Tibial artery (tissue), 4 donors: Measurements from ENCODE around the gene TBCC.
"Not testable (repeated sequence)": the region's sequence is repeated elsewhere in the genome, so short reads cannot be mapped to it uniquely, and the experiment has no call there.

ENCODE experiments used
- DNase-seq, 2 donors: peaks; one replicate each; pipeline ENCODE4 v3.0.0-alpha.2; 2019
- H3K27ac ChIP-seq, 2 donors: fragments of 200-600 bp; sonication (generic) in 1 of 2; 1 replicate in 1 of 2; 2 replicates in 1 of 2; pipeline ENCODE4 v1.5.1; 2018 to 2019; ENCODE audit warnings: mild to moderate bottlenecking in 1 of 2
- H3K27me3 ChIP-seq, 2 donors: fragments of 200-600 bp; sonication (generic) in 1 of 2; one replicate each; pipeline versions ENCODE4 v1.5.1 to v1.6.0; 2016 to 2019
- H3K36me3 ChIP-seq, 3 donors: fragments of 200-600 bp; sonication (generic) in 2 of 3; one replicate each; pipeline ENCODE4 v1.5.1; 2016 to 2019; ENCODE audit warnings: mild to moderate bottlenecking in 2 of 3
- H3K4me1 ChIP-seq, 4 donors: fragments of 200-600 bp; sonication (generic) in 2 of 4; 1 replicate in 3 of 4; 2 replicates in 1 of 4; pipeline ENCODE4 v1.5.1; 2016 to 2019
- H3K4me3 ChIP-seq, 2 donors: fragments of 200-600 bp; sonication (generic) in 1 of 2; 1 replicate in 1 of 2; 2 replicates in 1 of 2; pipeline ENCODE4 v1.5.1; 2018 to 2019; ENCODE audit warnings: mild to moderate bottlenecking in 2 of 2
- H3K9me3 ChIP-seq, 3 donors: fragments of 200-600 bp; sonication (generic) in 1 of 3; one replicate each; pipeline ENCODE4 v1.5.1; 2016 to 2019
- CTCF ChIP-seq, 2 experiments: fragments of 200-600 bp in 1 of 2; fragments of 450-650 bp in 1 of 2; IDR thresholded peaks; one replicate each; pipeline ENCODE4 v1.5.1; 2017 to 2019; ENCODE audit warnings: antibody characterized with exemption in 2 of 2, mild to moderate bottlenecking in 1 of 2, moderate library complexity in 1 of 2
- intact Hi-C: fragments of 100-400 bp; cut with DNase I; formaldehyde crosslinking; loops from one replicate; pipeline ENCODE4 v1.15.0; 2023; ENCODE audit warnings: low total_unique reads

Gene TBCC

GRCh38 chr6:42735976-42736375 lies 9.9 kb downstream of the TBCC start:
- Histone ChIP-seq H3K9me3 (no peaks in the 10 kb centered on the region), H3K27ac (no peak overlapping the region), H3K36me3 (no peaks in the 10 kb centered on the region), H3K4me1 (no peaks in the 10 kb centered on the region), H3K27me3 (peaks cover 0 to 14% of the 10 kb centered on the region in 2 donors), H3K4me3 (no peak overlapping the region)
- DNase-seq: no peak
- intact Hi-C loops: no loop called here
- no peak for TF ChIP-seq CTCF (IDR thresholded peaks at IDR 0.05)

DNA sequence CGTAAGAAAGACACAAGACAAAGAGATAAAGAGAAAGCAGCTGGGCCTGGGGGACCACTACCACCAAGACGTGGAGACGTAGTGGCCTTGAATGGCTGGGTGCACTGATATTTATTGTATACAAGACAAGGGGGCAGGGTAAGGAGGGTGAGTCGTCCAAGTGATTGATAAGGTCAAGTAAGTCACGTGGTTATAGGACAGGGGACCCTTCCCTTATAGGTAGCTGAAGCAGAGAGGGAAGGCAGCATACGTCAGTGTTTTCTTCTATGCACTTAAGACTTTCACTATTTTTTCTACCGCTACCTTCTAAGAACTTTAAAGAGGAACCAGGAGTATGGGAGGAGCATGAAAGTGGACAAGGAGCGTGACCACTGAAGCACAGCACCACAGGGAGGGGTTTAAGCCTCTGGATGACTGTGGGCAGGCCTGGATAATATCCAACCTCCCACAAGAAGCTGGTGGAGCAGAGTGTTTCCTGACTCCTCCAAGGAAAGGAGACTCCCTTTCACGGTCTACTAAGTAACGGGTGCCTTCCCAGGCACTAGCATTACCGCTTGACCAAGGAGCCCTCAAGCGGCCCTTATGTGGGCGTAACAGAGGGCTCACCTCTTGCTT lies 11.9 kb downstream of the TBCC start:
- peaks cover 0 to 14% of the 10 kb centered on the region in 2 donors for H3K27me3 ChIP-seq
- DNase-seq, intact Hi-C loops: not testable (repeated sequence)

DNA sequence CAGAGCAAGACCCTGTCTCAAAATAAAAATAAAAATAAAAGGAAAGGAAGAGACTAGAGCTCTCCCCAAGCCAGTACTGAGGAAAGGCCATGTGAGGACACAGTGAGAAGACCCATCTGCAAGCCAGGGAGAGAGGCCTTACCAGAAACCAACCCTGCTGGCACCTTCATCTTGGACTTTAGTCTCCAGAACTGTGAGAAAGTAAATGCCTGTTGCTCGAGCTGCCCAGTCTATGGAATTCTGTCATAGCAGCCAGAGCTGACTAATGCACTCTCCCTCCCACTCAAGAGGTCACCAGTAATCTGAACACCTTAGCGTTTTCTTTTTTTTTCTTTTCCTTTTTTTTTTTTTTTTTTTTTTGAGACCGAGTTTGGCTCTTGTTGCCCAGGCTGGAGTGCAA lies 16.2 kb downstream of the TBCC start:
- no peak for DNase-seq
- Histone ChIP-seq H3K27me3 (no peaks in the 10 kb centered on the region), H3K4me3 (no peak overlapping the region), H3K27ac (no peak overlapping the region), H3K36me3 (no peaks in the 10 kb centered on the region), H3K9me3 (no peaks in the 10 kb centered on the region), H3K4me1 (peaks cover 0 to 15% (median 5%) of the 10 kb centered on the region in 4 donors)
- TF ChIP-seq CTCF (IDR thresholded peaks at IDR 0.05): no peak
- intact Hi-C loops: loop anchor here (5.0 kb wide), 2 partner anchors 67 to 148 kb away; partner anchors contain the start of gene RPL7L1

More for the DNA sequence above, 11.9 kb downstream of the TBCC start:
- not testable (repeated sequence) for H3K9me3 ChIP-seq, H3K27ac ChIP-seq, H3K36me3 ChIP-seq, H3K4me1 ChIP-seq, H3K4me3 ChIP-seq

DNA sequence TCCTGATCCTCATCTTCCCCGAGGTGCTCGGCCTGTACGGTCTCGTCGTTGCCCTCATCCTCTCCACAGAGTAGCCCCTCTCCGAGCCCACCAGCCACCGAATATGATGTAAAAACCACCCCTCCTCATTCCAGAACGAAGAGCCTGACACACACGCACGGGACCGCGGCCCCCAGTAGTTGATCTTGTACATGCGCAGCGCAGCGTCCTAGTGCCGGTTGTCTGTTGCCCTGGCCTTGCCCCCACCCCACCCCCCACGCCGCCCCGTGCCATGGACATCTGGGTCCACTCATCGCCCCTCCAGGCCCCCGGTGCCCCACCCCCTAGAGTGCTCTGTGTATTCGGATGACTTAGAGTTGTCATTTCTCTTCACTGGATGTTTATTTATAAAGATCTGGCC lies 18.3 kb downstream of the TBCC start:
- Histone ChIP-seq H3K4me1 (peaks cover 0 to 15% (median 5%) of the 10 kb centered on the region in 4 donors), H3K27me3 (no peaks in the 10 kb centered on the region), H3K4me3 (peak overlapping the region; percentile 52 to 71), H3K36me3 (no peaks in the 10 kb centered on the region), H3K9me3 (no peaks in the 10 kb centered on the region), H3K27ac (peak overlapping the region; percentile 67 to 76)
- no peak for DNase-seq
- no peak for TF ChIP-seq CTCF (IDR thresholded peaks at IDR 0.05)
- intact Hi-C loops: loop anchor here (5.0 kb wide), 2 partner anchors 65 to 150 kb away; partner anchors contain the start of gene RPL7L1

DNA sequence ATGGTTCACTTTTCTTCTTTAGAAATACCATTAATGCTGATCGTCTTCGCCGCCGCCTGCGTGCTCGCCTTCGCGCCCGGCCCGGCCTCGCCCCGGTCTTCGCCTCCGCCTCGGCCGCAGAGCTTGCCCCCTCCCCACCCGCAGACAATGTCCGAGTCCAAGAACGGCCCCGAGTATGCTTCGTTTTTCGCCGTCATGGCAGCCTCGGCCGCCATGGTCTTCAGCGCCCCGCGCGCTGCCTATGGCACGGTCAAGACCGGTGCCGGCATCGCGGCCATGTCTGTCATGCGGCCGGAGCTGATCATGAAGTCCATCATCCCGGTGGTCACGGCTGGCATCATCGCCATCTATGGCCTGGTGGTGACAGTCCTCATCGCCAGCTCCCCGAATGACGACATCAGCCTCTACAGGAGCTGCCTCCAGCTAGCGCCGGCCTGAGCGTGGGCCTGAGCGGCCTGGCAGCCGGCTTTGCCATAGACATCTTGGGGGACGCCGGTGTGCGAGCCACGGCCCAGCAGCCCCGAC lies 18.8 kb downstream of the TBCC start:
- no peaks in the 10 kb centered on the region for H3K36me3 ChIP-seq
- no peak for TF ChIP-seq CTCF (IDR thresholded peaks at IDR 0.05)
- peak overlapping the region; percentile 67 to 76 for H3K27ac ChIP-seq
- peak overlapping the region; percentile 52 to 71 for H3K4me3 ChIP-seq
- H3K9me3 ChIP-seq: no peaks in the 10 kb centered on the region
- H3K4me1 ChIP-seq: peaks cover 0 to 15% (median 5%) of the 10 kb centered on the region in 4 donors
- intact Hi-C loops: loop anchor here (5.0 kb wide), 2 partner anchors 65 to 150 kb away; partner anchors contain the start of gene RPL7L1
- H3K27me3 ChIP-seq: no peaks in the 10 kb centered on the region
- DNase-seq: no peak

GRCh38 chr6:42726485-42727086 lies 19.3 kb downstream of the TBCC start:
- Histone ChIP-seq H3K9me3 (no peaks in the 10 kb centered on the region), H3K36me3 (no peaks in the 10 kb centered on the region), H3K27me3 (no peaks in the 10 kb centered on the region), H3K4me1 (peaks cover 0 to 15% (median 5%) of the 10 kb centered on the region in 4 donors), H3K27ac (peak overlapping the region; percentile 67 to 76), H3K4me3 (peak overlapping the region; percentile 52 to 71)
- peak; percentile 83 to 91 for TF ChIP-seq CTCF (IDR thresholded peaks at IDR 0.05)
- peak; percentile 79 to 85 for DNase-seq
- intact Hi-C loops: loop anchor here (5.0 kb wide), 2 partner anchors 64 to 151 kb away; partner anchors contain the start of gene RPL7L1
